HG03025 (cell line): ENCODE measurements around the gene KIF1B.
"Not testable (repeated sequence)": the region's sequence is repeated elsewhere in the genome, so short reads cannot be mapped to it uniquely, and the experiment has no call there.

ENCODE experiments used
- ATAC-seq: cut with Tn5 transposase; IDR thresholded peaks from one replicate; pipeline ENCODE4 v1.9.1; 2021; ENCODE audit warnings: mild to moderate bottlenecking, moderate library complexity; ENCODE audit not compliant: unreplicated experiment, low FRiP score

KIF1B gene

DNA sequence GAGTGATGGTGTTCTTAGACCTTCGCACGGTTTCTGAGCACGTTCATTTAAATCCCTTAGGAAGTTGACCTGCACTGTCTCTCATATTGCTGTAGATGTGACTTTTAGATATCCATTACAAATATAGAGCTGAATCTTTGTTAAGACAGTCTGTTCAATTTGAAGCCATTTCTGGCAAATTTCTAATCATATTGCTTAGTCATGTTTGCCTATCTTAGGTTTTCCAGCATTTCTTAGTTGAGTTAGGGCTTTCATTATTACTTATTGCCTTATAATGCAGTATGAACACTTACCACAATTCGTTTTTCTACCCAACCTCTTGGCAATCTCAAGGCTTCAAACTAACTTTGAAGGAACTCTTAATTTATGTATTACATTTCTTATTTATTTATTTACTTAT is 110.0 kb downstream of the KIF1B start:
- no peak for ATAC-seq

DNA sequence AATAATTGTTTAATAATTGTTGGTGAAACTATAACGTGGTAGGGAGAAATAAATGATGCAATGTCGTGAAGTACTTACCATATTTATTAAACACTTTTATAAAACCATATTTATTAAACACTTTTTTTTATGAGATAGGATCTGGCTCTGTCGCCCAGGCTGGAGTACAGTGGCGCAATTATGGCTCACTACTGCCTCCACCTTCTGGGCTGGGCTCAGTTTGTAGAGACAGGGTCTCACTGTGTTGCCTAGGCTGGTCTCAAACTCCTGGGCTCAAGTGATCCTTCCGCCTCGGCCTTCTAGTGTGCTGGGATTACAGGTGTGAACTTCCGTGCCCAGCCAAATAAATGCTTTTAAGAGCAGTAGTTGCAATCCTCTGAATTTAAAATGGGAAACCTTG is 112.5 kb downstream of the KIF1B start:
- ATAC-seq = no peak

DNA sequence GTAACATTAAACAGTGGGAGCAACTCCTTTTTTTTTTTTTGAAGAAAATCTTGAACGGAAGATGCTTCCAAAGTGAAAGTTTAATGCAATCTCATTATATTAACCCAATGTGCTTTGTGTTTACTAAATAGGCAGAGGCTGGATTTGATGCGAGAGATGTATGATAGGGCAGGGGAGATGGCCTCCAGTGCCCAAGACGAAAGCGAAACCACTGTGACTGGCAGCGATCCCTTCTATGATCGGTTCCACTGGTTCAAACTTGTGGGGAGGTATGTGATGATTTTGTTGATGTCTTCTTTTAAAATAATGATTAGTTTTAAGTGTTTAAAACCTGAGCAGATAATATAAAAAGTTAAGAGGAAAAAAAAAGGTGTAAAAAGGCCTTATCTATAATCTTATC is 114.3 kb downstream of the KIF1B start:
- ATAC-seq = no peak

DNA sequence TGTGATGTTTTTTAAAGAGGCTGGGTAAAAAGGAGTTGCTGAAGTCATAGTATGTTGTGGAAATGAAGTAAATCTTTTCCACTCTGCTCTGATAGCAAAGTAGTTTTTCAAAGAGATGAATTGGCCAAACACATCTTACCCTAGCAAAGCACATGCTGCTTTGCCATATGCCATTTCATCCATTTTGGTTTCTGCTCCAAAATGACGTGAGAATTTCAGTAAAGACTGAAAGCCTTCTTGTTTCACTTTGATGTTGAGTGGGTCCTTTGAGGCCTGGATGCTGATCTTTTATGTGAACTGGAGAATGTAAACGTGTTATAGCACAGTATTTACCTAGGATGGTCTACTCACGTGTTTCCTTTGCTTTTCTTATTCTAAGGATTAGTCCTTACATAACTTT is 115.2 kb downstream of the KIF1B start:
- no peak for ATAC-seq

DNA sequence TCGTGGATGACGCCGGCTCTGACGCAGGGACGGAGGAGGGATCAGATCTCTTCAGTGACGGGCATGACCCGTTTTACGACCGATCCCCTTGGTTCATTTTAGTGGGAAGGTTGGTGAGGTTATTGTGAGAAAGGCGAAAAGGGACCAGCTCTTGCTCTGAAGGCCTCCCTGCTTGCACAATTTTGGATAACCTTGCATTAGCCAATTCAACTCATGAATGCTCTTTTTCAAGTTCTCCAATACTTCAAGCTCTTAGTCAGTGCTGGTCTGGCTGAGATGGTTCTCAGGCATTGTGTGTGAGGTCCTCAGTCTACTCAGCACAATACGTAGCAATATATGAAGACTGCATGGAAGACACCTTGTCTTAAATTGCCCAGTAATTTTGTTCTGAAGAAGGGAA is 115.9 kb downstream of the KIF1B start:
- ATAC-seq = no peak

DNA sequence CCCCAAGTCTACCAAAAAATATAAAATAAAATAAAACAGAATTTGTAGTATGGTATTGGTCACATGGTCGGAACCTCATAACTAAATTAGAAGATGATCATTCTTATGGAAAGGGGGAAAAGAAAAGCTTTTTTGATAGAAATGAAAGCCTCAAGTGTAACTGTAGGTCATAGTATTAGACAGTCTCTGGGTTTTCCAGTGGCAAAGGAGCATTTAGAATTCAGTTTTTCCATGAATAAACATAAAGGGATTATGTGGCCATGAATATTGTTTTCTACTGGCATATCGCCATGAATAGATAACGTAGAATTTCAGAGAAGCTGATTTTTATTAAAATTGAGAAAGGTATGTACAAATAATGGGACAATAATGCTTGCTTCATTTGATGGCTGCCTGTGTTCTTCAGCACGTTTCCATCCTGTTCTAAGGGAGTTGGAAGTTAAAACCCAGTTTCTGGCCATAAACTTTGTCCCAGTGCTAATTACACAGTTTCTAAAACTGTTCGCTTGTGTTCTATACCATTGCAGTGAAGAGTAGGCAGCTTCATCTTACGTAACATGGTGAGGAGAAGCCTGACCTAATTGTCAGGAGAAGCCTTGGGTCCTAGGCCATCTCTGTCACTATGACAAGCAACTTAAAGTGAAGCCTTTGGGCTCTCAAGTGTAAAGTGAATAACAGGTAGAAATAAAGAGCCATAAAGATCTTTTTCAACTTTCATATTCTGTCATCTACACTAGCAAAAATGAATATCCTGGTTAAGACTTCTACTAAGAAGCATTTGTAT is 118.0 kb downstream of the KIF1B start:
- no peak for ATAC-seq

DNA sequence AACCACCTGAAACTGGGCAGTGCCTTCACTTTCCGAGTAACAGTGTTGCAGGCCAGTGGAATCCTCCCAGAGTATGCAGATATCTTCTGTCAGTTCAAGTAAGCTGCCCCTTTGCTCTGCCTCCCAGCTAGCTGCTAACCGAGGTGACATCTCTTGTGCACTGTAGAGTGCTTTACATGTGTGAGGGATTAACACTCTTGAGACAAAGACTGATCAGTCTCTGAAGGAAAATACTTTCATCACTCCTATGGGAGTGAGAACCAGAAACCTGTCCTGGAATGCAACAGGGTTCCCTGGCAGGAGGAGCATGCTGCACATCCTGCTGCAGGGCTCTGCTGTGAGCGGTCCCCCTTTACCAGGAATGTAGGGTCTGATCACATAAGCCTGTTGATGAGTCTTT is 127.1 kb downstream of the KIF1B start:
- no peak for ATAC-seq

DNA sequence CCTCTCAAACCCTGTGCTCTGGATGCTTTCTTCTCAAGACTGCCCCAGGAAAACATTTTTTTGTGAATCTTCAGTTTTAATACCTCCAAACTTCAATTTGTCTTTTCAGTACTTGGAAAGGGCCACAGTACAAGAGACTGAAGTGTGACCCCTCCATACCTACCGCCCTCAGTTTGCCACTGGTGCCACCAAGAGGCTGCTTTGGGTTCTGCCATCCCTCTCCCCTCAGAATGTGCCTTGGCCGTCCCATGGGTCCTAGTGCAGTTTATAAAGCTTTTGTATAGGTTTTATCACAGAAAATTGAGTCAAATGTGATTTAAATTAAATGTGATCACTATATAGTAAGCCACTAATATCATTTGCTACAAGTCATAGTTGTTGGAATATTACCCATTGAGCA is 127.7 kb downstream of the KIF1B start:
- no peak for ATAC-seq

DNA sequence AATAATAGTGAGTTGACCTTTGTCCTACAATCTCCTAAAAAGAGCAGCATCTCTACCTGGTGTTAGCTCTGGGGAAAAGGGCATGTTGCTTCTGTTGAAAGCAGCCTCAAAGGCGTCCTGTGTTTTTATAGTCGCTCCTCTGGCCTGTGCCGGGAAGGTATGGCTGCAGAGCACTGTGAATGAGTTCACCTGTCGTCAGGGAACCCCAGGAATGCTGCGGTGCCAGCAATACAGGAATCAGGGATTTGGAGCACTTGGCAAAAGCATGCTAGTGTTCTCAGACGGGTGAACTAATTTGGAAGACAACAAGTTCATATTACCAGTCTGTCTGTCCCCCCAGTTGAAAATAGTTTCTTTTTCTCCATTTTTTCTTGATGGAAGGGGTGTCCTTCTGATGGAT is 128.2 kb downstream of the KIF1B start:
- no peak for ATAC-seq

DNA sequence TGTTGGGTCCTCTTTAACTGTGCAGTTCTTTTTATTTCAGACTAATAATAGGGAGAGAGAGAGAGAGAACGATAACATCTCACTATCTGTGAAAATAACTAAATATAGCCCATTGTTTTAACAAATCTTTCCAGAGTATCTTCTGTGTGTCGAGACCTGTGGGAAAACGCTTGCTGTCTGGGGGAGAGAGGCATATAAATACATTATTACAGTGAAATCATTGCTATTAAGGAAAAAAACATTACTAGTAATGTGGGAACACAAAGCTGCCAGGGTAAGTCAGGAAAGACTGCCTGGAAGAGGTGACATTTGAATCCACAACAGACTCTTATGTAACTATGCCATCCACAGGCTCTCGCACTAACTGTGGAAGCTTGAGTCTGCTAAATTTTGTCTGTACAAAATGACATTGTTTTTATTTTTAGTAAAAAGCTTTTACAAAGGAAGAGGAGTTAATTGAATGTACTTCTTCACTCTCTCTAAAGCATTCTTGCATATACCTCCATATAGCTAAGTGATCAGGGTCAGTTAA is 128.7 kb downstream of the KIF1B start:
- no peak for ATAC-seq

DNA sequence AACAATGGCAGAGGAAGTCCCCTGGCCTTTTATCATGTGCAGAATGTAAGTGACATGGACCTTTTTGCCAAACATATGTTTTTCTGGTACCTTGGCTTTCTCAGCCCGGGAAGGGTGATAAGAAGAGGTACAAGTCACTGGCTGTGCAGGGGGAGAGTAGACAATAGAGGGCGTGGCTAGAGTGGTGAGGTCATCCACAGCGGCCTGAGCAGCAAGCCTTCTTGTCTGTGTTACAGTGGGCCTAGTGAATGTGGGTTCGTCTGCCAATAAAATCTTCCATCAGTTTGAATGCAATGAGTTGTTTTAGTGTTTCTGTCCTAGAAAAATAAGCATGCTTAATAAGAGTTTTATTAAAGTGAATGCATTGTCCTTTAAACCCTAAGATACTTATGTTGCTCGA is 129.4 kb downstream of the KIF1B start:
- ATAC-seq = no peak

DNA sequence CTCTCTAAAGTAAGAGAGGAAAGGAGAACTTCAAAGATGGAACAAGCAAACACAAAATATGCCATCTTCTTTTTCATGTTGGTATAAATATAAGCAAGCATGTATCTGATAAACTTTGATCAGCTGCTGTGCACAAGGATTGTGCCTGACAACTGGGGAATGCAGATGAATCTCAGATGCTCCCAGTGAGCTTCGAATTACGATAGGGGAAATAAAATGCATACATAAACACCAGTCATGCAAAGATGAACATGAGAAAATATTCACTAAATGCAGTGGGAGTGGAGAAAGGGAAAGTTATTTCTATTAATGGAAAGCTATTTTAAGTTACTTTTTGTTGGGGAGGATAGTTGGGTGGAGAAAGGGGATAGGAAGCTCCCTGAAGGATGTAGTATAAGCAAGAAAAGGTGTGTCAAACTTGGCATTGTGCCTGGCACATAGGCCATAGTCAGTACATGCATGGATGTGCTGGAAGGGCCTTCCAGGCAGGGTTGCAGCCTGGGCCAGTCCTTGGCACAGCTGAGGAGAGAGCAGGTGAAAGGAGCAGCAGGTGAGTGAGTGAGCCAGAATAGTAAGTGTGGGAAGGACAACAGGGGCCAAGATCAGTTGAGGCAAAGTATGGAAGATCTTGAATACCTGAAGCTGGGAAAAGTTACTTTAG is 130.7 kb downstream of the KIF1B start:
- no peak for ATAC-seq

DNA sequence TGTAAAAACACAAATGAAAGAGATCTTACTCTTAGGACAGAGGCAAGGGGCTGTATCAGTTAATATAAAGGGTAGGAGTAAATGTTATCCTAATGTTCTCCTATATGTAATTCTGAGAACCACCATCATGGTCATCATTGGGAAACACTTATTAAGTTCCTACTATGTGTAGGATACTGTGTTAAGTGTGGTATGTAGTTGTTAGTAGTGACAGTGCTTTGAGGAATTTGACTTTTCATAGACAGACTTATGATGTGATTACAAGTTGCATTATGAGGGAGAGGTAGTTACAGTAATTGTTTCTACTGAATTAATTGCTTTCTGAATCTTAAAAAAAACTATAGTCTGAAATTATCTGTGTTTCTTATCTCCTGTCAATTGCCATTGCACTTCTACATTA is 136.7 kb downstream of the KIF1B start:
- no peak for ATAC-seq

DNA sequence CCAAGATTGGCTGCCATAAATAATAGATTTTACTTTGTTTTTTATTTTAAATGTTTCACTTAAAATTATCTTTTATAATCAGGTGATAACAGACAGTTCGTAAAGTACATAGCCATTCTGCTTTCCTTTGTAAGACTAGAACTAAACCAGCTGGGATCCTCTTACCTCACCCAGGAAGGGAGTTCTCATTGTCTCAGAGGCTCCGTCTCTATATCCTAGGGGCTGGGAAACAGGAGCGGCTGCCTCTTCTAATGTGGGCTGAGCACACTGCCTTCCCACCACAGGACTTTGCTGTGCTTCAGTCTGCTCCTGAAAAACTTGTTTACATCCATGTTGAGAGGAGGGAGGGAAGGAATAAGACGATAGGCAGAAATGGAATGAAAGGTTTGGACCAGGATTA is 142.9 kb downstream of the KIF1B start:
- ATAC-seq = no peak

DNA sequence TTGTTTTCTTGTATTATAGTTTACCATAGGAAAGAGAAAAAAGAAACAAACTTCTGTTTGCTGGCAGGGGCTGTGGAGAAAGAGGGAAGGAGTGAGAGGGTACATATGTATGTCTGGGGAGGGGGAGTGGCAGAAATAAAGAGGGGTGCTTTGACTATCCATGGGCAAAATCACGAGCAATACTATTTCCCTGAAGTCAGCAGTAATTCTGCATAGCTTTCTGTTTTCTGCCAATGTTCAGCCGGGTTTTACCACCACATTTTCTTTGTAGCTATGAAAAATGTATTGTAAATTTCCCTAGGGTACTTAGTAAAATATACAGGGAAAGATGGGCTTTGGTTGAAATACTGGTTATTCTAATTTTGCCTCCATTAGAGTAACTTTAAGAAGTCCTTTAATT is 143.3 kb downstream of the KIF1B start:
- no peak for ATAC-seq

DNA sequence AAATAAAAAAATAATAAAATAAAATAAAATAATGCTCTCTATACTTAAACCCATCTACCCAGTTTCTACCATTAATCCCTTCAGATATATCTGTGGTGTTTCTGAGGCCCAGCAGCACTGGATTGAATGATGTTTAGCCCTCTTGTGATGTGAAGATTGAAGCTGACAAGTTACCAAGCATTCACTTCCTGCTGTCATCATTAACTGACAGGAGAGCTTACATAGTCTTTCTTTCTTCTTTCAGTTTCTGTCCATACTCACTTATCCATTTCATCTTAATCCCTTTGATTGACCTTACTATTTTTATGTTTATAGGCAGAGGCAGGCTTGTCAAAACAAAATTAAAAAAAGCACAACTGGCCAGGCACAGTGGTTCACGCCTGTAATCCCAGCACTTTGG is 149.7 kb downstream of the KIF1B start:
- ATAC-seq = no peak

DNA sequence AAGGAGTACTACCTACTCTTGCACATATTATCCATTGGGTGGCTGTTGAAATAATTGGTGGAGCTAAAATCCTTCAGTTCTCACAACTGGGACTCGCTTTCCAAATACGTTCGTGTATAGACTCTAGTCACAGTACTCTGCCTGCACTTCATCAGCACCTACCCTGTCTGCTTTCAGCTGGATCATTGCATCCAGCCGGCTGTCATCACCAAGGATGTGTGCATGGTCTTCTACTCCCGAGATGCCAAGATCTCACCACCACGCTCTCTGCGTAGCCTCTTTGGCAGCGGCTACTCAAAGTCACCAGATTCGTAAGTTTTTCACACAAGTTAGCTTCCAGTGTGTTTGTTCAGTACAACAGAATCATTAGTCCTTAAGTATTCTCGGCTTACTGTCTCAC is 151.1 kb downstream of the KIF1B start:
- ATAC-seq = no peak

DNA sequence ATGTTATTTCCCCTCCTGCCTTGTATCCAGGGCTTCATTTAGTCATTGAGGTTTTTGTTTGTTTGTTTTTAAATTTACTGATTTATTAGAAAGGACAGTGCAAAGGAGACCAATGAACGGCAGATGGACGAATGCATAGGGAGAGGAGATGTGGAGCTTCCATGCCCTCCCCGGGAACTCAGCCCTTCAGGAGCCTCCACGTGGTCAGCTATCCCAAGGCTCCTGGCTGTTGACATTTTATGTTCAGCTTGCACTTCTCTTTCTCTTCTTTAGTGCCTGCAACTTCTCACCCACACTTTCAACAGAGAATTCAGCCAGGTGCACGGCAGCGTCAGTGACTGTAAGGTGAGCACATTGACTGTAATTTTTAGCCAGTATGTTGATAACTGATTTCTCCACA is 157.8 kb downstream of the KIF1B start:
- ATAC-seq = no peak

DNA sequence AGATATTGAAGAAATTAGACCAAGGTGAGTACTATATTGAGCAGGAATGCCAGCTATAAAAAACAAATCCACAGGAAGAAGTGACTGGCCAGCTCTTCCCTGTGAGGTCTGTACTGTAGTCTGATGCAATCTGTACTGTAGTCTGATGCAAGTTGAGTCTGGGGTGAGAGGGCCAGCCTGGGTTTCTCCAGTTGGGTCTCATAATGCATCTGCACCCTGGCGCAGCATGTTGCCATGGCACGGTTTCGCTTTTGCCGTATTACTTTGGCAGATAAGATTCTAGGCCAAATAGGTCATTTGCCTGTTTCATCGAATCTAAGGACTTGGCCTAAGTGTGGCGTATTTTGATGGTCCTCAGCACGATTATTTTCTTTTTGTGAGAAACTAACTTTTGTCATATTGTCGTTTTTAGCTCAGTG is 164.1 kb downstream of the KIF1B start:
- no peak for ATAC-seq

DNA sequence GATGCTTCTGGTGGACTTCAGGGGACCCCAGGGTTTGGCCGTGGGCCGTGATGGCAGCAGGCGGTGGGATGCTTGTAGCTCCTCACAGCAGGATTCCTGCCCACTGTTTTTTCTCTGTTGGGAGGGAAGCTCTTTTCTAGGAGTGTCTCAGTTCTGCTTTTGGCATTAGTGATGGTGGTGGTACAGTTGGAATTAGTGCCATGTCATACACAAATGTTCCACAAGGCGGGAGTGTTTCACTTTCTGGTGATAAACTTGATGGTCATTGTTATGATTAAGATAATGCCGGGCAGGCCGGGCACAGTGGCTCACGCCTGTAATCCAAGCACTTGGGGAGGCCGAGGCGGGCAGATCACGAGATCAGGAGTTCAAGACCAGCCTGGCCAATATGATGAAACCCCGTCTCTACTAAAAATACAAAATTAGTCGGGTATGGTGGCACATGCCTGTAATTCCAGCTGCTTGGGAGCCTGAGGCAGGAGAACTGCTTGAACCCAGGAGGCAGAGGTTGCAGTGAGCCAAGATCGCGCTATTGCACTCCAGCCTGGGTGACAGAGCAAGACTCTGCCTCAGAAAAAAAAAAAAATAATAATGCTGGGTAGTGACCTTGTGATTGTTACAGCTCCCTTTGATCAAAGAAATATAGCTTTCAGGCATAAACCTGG is 167.1 kb downstream of the KIF1B start:
- not testable (repeated sequence) for ATAC-seq

DNA sequence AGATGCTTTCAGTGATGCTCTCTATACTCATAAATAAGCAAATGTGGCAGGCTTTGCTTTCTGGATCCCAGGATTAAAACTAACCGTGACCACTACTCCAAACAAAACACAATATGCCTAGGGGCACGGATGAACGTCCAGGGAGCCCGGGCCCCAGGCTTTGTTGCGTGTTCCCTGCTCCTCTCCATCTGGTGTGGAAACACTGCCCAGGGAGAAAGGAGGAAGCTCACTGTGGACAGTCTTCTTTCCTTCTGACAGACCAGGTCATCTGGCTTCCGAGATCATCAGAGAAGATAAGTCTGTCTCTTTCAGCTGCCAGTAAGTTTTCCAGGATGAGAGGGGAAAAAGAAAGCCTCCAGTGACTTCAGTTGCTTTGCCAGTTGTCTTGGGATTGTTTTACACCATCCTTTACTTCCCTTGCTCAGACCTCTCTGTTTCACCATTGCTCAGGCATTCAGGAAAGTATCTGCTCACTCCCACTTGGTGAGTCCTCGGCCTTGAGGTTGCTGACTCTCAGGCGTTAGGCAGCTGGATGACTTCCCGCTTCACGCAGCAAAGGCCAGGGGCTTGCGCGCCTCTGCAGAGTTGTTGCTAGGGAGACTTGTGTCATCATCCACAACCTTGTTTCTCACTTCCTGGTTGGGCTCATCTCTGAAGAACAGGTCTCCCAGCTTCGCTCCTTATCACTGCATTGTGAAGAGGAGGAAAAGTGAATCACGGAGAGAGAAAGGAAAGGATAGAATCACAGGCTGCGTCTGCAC is 167.9 kb downstream of the KIF1B start:
- ATAC-seq = no peak
